HepG2 (cell line): ENCODE data around the gene HCRT. TPM values are rescaled to one million over a fixed set of nuclear protein-coding genes. Genes with fewer than 3 reads are reported as not detected.

Experiments used
- ATAC-seq: fragments of 200-7000 bp; cut with Tn5 transposase; 3 replicates; pipeline ENCODE4 v1.9.1; 2020; ENCODE audit warnings: mild to moderate bottlenecking, moderate library complexity
- BruUV-seq: library from RNA; stranded (reverse); fragments of 400-500 nt; replicated peaks from 2 replicates; lab custom pipeline; 2021; lab: Mats Ljungman, UMichigan
- CTCF ChIA-PET: fragments of 300-600 bp; formaldehyde crosslinking; extraction: SDS; loops from one replicate; lab custom pipeline; 2021; ENCODE audit warnings: low total read pairs, inconsistent platforms, low intra/inter-chr PET ratio; lab: Yijun Ruan, JAX
- POLR2A ChIA-PET: fragments of 350-600 bp; sonication (Branson Sonifier 250); formaldehyde crosslinking; loops from one replicate; lab custom pipeline; 2020; ENCODE audit warnings: antibody characterized with exemption, inconsistent platforms; lab: Yijun Ruan, JAX
- DNase-seq: peaks from one replicate; pipeline ENCODE4 v3.0.0-alpha.2; 2015; ENCODE audit warnings: low spot score
- FAIRE-seq: peaks from 3 replicates; lab custom pipeline; 2011; peaks lifted over from hg19 to GRCh38; lab: Jason Lieb, UNC
- H2AFZ ChIP-seq: one replicate; pipeline ENCODE4 v1.6.1; 2011; ENCODE audit warnings: low read length, inconsistent platforms
- H3K27ac ChIP-seq: fragments of 300-600 bp; 3 replicates; pipeline ENCODE4 v1.8.0; 2011; ENCODE audit warnings: mixed run types, mild to moderate bottlenecking, mixed read lengths, low read length, inconsistent platforms; ENCODE audit not compliant: insufficient read depth; ENCODE audit errors: extremely low read length
- H3K27me3 ChIP-seq, 2 experiments: fragments of 200-600 bp in 1 of 2; 2 replicates in 1 of 2; 3 replicates in 1 of 2; pipeline versions ENCODE4 v1.6.0 to v1.8.0; 2011; ENCODE audit warnings: low read length in 2 of 2, mild to moderate bottlenecking in 2 of 2, moderate library complexity in 2 of 2, inconsistent platforms in 1 of 2; ENCODE audit not compliant: insufficient read depth in 2 of 2, control insufficient read depth in 1 of 2
- H3K36me3 ChIP-seq, 2 experiments: fragments of 200-600 bp in 1 of 2; replicated peaks in 1 of 2; 2 replicates in 1 of 2; 3 replicates in 1 of 2; pipeline versions ENCODE4 v1.5.1 to v1.8.0; 2011; ENCODE audit warnings: low read length in 2 of 2, inconsistent platforms in 1 of 2; ENCODE audit not compliant: insufficient read depth in 2 of 2, control insufficient read depth in 1 of 2
- H3K4me1 ChIP-seq: 2 replicates; pipeline ENCODE4 v1.5.1; 2012; ENCODE audit warnings: low read length, inconsistent platforms; ENCODE audit not compliant: insufficient read depth
- H3K4me2 ChIP-seq: 2 replicates; pipeline ENCODE4 v1.6.0; 2011; ENCODE audit warnings: low read depth, low read length, inconsistent platforms
- H3K4me3 ChIP-seq, 3 experiments: fragments of 200-600 bp in 1 of 3; sonication (generic), shearing (Covaris generic) in 1 of 3; replicated peaks in 1 of 3; 2 replicates each; pipeline ENCODE4 v1.5.1; 2011 to 2016; ENCODE audit warnings: low read length in 3 of 3, inconsistent platforms in 2 of 3, low read depth in 2 of 3, mild to moderate bottlenecking in 2 of 3, control low read depth in 1 of 3, mixed read lengths in 1 of 3; ENCODE audit not compliant: insufficient read depth in 1 of 3
- H3K79me2 ChIP-seq: one replicate; pipeline ENCODE4 v1.6.1; 2011; ENCODE audit warnings: low read length, inconsistent platforms; ENCODE audit not compliant: insufficient read depth
- H3K9ac ChIP-seq: 2 replicates; pipeline ENCODE4 v1.6.0; 2011; ENCODE audit warnings: mild to moderate bottlenecking, low read depth, low read length, inconsistent platforms; ENCODE audit not compliant: insufficient read depth
- H3K9me3 ChIP-seq: 2 replicates; pipeline ENCODE4 v1.5.1; 2012; ENCODE audit warnings: mild to moderate bottlenecking, low read length
- H4K20me1 ChIP-seq: 2 replicates; pipeline ENCODE4 v1.6.0; 2011; ENCODE audit warnings: inconsistent platforms, mild to moderate bottlenecking, low read length, moderate library complexity; ENCODE audit not compliant: insufficient read depth
- IRF1 ChIP-seq: sonication (generic); formaldehyde crosslinking; IDR thresholded peaks from 2 replicates; pipeline ENCODE4 v1.4.0; 2020; ENCODE audit warnings: low read depth, mild to moderate bottlenecking, missing genetic modification reagents
- ISX ChIP-seq: sonication (generic); formaldehyde crosslinking; conservative IDR thresholded peaks from 2 replicates; pipeline ENCODE4 v1.5.0; 2020; ENCODE audit warnings: missing genetic modification reagents
- KLF12 ChIP-seq: sonication (generic); formaldehyde crosslinking; IDR thresholded peaks from 2 replicates; pipeline ENCODE4 v1.4.0; 2020; ENCODE audit warnings: missing genetic modification reagents, borderline replicate concordance
- MAF1 ChIP-seq: sonication (generic); formaldehyde crosslinking; IDR thresholded peaks from 2 replicates; pipeline ENCODE4 v1.5.0; 2020; ENCODE audit warnings: missing genetic modification reagents, borderline replicate concordance
- SIN3A ChIP-seq: IDR thresholded peaks from 2 replicates; pipeline ENCODE4 v1.6.1; 2011; ENCODE audit warnings: low read depth, mild to moderate bottlenecking, control low read depth, low read length, borderline replicate concordance
- ZGPAT ChIP-seq: IDR thresholded peaks from 2 replicates; pipeline ENCODE4 v1.6.1; 2016; ENCODE audit warnings: mild to moderate bottlenecking
- ZMAT5 ChIP-seq: sonication (generic); formaldehyde crosslinking; IDR thresholded peaks from 2 replicates; pipeline ENCODE4 v1.5.0; 2020; ENCODE audit warnings: mild to moderate bottlenecking, low read depth, missing genetic modification reagents, borderline replicate concordance
- ZMYM4 ChIP-seq: sonication (generic); formaldehyde crosslinking; IDR thresholded peaks from 2 replicates; pipeline ENCODE4 v1.8.1; 2023; ENCODE audit warnings: mild to moderate bottlenecking, missing genetic modification reagents
- ZNF143 ChIP-seq: sonication (generic); formaldehyde crosslinking; IDR thresholded peaks from 2 replicates; pipeline ENCODE4 v1.4.0; 2020; ENCODE audit warnings: missing genetic modification reagents
- ZNF687 ChIP-seq: sonication (generic); formaldehyde crosslinking; IDR thresholded peaks from 2 replicates; pipeline ENCODE4 v1.5.1; 2020; ENCODE audit warnings: mild to moderate bottlenecking, missing genetic modification reagents, moderate library complexity
- ZNF777 ChIP-seq: sonication (generic); formaldehyde crosslinking; IDR thresholded peaks from 2 replicates; pipeline ENCODE4 v1.4.0; 2020; ENCODE audit warnings: missing genetic modification reagents
- ZNF788 ChIP-seq: sonication (generic); formaldehyde crosslinking; IDR thresholded peaks from 2 replicates; pipeline ENCODE4 v1.5.0; 2020; ENCODE audit warnings: mild to moderate bottlenecking, missing genetic modification reagents, borderline replicate concordance
- ZNF800 ChIP-seq: sonication (generic); formaldehyde crosslinking; IDR thresholded peaks from 2 replicates; pipeline ENCODE4 v1.4.0; 2020; ENCODE audit warnings: missing genetic modification reagents
- WGBS: methylation state at CpG from one replicate; pipeline ENCODE4 v1.1.6; 2017; ENCODE audit warnings: low lambda C conversion rate; 5-methylcytosine and 5-hydroxymethylcytosine counted together
- in situ Hi-C: cut with HindIII; loops from 2 replicates; pipeline ENCODE4 v1.10.0; 2017; ENCODE audit warnings: low pct_unique_long_range_greater_than_20kb; ENCODE audit not compliant: extremely low pct_ligation_motif_present
- intact Hi-C: fragments of 100-400 bp; cut with micrococcal nuclease; formaldehyde crosslinking; loops from one replicate; pipeline ENCODE4 v1.10.0; 2022; ENCODE audit not compliant: unreplicated experiment
- polyA plus RNA-seq, 8 experiments: library from polyadenylated mRNA; depleted of rRNA in 3 of 8; stranded (reverse) in 7 of 8; unstranded in 1 of 8; fragments of >200 nt; fragmentation: Illumina TruSeq in 4 of 8; extraction: Trizol in 4 of 8; gene quantifications; 2 replicates each; pipeline versions ENCODE4 v1.2.1 to v1.2.3, GENCODE V29; 2011 to 2016; ENCODE audit warnings: low read depth in 4 of 8, missing spikeins in 1 of 8, mixed read lengths in 1 of 8; ENCODE audit not compliant: insufficient read depth in 1 of 8
- total RNA-seq, 5 experiments: library from RNA; depleted of rRNA; stranded (reverse); fragments of >200 nt; fragmentation: Illumina TruSeq; extraction: Trizol; gene quantifications; 2 replicates each; pipeline ENCODE4 v1.2.3, GENCODE V29; 2016; ENCODE audit warnings: low read depth in 1 of 5

Gene HCRT
- total and polyA plus RNA-seq, 2 of the 13 experiments (the other 11 are each of a cell fraction or from before 2014, with no cell fraction given): not detected

GRCh38 chr17:42180411-42180921 lies 4.8 kb downstream of the HCRT start:
- Histone ChIP-seq H3K9ac (no peak overlapping the region), H3K27ac (no peak overlapping the region), H3K27me3 (peaks cover 0 to 18% of the 10 kb centered on the region in 2 experiments; a peak in 4 of 5 replicates), H4K20me1 (peaks cover 5% of the 10 kb centered on the region), H2AFZ (no peak overlapping the region), H3K4me3 (peak overlapping the region; percentile 45 to 66 (median 47); a peak in 4 of 6 replicates), H3K9me3 (no peaks in the 10 kb centered on the region), H3K4me2 (peak overlapping the region; percentile 70), H3K36me3 (no peaks in the 10 kb centered on the region), H3K4me1 (peaks cover 60% of the 10 kb centered on the region), H3K79me2 (no peaks in the 10 kb centered on the region)
- BruUV-seq: no TSS peak
- CTCF ChIA-PET: interaction anchor here (0.8 kb wide), 1 partner anchor 62 kb away, joined by 3 read pairs; no protein-coding TSS in a partner anchor
- POLR2A ChIA-PET: interaction anchor here (1.1 to 3.6 kb wide), 5 partner anchors 8 to 68 kb away, joined by 4 to 19 read pairs (median 6); partner anchors contain the start of gene GHDC
- in situ Hi-C loops (no loop called here), intact Hi-C loops (loop anchor here (10.0 kb wide), 1 partner anchor 64 kb away; no protein-coding TSS in a partner anchor)
- no peak for DNase-seq
- ATAC-seq: 0 out of 3 replicates have a peak, but pooled peaks have one; percentile 3
- no peak for FAIRE-seq
- 6% methylated on average over 28 of the region's 33 CpGs for WGBS
- 0 out of 2 replicates have a peak, but pooled peaks have one; percentile 3 for TF ChIP-seq ZGPAT (CRISPR knock-in tag)
- TF ChIP-seq KLF12 (CRISPR knock-in tag): 0 out of 2 replicates have a peak, but pooled peaks have one; percentile 15
- TF ChIP-seq IRF1 (CRISPR knock-in tag): 0 out of 2 replicates have a peak, but pooled peaks have one; percentile 6
- TF ChIP-seq ZNF777 (CRISPR knock-in tag): peak; percentile 44
- peak; percentile 4; the same call in 1 of the 2 replicates for TF ChIP-seq ZNF143 (CRISPR knock-in tag)
- peak; percentile 4; the same call in 1 of the 2 replicates for TF ChIP-seq ZNF788 (CRISPR knock-in tag)
- TF ChIP-seq ISX: 0 out of 2 replicates have a peak, but pooled peaks have one; percentile 4
- TF ChIP-seq ZNF800 (CRISPR knock-in tag): 0 out of 2 replicates have a peak, but pooled peaks have one; percentile 12
- peak; percentile 13; the same call in 1 of the 2 replicates for TF ChIP-seq MAF1 (CRISPR knock-in tag)
- TF ChIP-seq SIN3A: no peak
- peak; percentile 30; the same call in 1 of the 2 replicates for TF ChIP-seq ZMAT5 (CRISPR knock-in tag)
- TF ChIP-seq ZNF687 (CRISPR knock-in tag): peak; percentile 6; the same call in 1 of the 2 replicates
- TF ChIP-seq ZMYM4 (CRISPR knock-in tag): 0 out of 2 replicates have a peak, but pooled peaks have one; percentile 11
